Mammary epithelial cell (primary cell): ENCODE data around the gene IQSEC3.

Experiments used
- CTCF ChIP-seq, 2 donors: IDR thresholded peaks in 1 of 2; conservative IDR thresholded peaks in 1 of 2; 2 replicates each; pipeline ENCODE4 v1.5.1; 2011 to 2012; ENCODE audit warnings: inconsistent platforms in 2 of 2, low read length in 2 of 2, mild to moderate bottlenecking in 2 of 2, control low read depth in 1 of 2, low read depth in 1 of 2; ENCODE audit not compliant: insufficient read depth in 1 of 2; ENCODE audit errors: extremely low read depth in 1 of 2
- EZH2 ChIP-seq: IDR thresholded peaks from 2 replicates; pipeline ENCODE4 v1.6.1; 2012; ENCODE audit warnings: low read length, inconsistent platforms, borderline replicate concordance

GRCh38 chr12:174596-174995 lies 108.0 kb downstream of the IQSEC3 start:
- TF ChIP-seq CTCF (conservative IDR thresholded peaks at IDR 0.05 in 1 of 2, IDR thresholded peaks at IDR 0.05 in 1 of 2; ENCODE audit: extremely low read depth in 1 of 2, insufficient read depth in 1 of 2, low read depth in 1 of 2, low read length in 2 of 2) (no peak), EZH2 (no peak)
